Cardiac muscle cell (in vitro differentiated cells and primary cell): ENCODE data around the gene FGD3. TPM values are rescaled to one million over a fixed set of nuclear protein-coding genes. Genes with fewer than 3 reads are reported as not detected.

Source experiments
- DNase-seq, 2 donors: peaks; one replicate each; pipeline versions ENCODE4 v3.0.0 to v3.0.0-alpha.2; 2010 to 2017; ENCODE audit warnings: low read depth in 1 of 2, low spot score in 1 of 2
- H3K27ac ChIP-seq: fragments of 200-600 bp; sonication (generic); 2 replicates; pipeline ENCODE4 v1.5.1; 2016
- H3K27me3 ChIP-seq: fragments of 200-600 bp; sonication (generic); 2 replicates; pipeline ENCODE4 v1.6.0; 2016; ENCODE audit warnings: control low read depth
- H3K36me3 ChIP-seq: fragments of 200-600 bp; sonication (generic); 2 replicates; pipeline ENCODE4 v1.5.1; 2016; ENCODE audit warnings: control low read depth
- H3K4me1 ChIP-seq: fragments of 200-600 bp; sonication (generic); 2 replicates; pipeline ENCODE4 v1.8.1; 2017; ENCODE audit warnings: low read depth, mild to moderate bottlenecking, mixed run types
- H3K4me3 ChIP-seq: fragments of 200-600 bp; sonication (generic); 2 replicates; pipeline ENCODE4 v1.5.1; 2016; ENCODE audit warnings: mild to moderate bottlenecking
- H3K9me3 ChIP-seq: fragments of 200-600 bp; sonication (generic); 2 replicates; pipeline ENCODE4 v1.5.1; 2017; ENCODE audit warnings: low read depth, mild to moderate bottlenecking, control low read depth
- polyA plus RNA-seq: library from polyadenylated mRNA; unstranded; fragments of >200 nt; fragmentation: Nextera tagmentation; extraction: Ambion mirVana; gene quantifications from 2 replicates; pipeline ENCODE4 v1.2.1, GENCODE V29; 2016
- total RNA-seq: library from RNA; depleted of rRNA; stranded (reverse); fragments of >200 nt; gene quantifications from 2 replicates; pipeline ENCODE4 v1.2.3, GENCODE V29; 2016
- TF ChIP-seq, protein P1 (sequence below): IDR thresholded peaks from 2 replicates; pipeline ENCODE4 v1.5.1; 2012; ENCODE audit warnings: low read depth, mild to moderate bottlenecking, low read length

The FGD3 gene
- total and polyA plus RNA-seq, 2 experiments from 2014 or later: 0.18 TPM; not detected in 1

DNA sequence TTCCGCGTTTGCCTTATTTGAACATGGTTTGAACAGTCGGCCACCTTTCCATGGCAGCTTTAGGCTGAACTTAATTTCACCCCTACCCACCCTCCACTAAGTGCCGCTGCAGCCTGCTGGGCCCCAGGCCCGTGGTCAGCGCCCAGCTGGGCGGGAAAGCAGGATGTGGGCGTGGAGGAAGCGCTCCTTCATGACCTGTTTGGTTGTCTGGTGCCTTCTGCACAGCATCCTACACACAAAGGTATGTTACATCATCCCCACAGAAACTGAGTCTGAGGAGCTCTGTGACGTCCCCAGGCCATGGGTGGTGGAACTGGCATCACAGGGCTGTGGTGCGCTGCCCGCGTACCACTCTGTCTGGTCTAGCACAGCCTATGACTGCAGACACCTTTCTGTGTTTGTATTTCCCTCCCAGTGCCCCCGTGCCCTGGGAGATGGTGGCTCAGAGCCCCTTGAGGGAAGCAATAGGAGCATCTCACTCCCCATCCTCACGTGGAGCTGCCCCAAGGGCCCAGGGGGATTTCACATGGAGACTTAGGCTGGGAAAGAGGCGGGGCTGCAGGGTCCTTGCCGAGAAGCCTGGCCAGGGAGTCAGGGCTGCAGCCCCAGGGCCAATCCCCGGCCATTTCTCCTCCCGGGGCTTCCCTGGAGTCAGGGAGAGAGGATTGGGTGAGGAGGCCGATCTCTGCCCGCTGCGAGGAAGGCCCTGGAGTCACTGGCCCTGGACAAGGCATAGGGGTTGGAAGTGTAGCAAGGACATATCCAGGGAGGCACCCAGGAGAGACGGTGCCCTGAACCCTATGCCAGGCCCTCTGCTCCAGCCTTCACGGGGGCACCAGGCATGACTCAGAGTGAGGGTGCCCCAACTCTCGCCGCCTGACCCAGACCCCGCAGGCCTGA, 73.7 kb downstream of the FGD3 start:
- Histone ChIP-seq H3K27ac (no peak overlapping the region), H3K27me3 (no peaks in the 10 kb centered on the region), H3K4me1 (no peaks in the 10 kb centered on the region), H3K9me3 (no peaks in the 10 kb centered on the region), H3K4me3 (no peak overlapping the region), H3K36me3 (no peaks in the 10 kb centered on the region)
- DNase-seq: no peak
- TF ChIP-seq, protein P1, sequence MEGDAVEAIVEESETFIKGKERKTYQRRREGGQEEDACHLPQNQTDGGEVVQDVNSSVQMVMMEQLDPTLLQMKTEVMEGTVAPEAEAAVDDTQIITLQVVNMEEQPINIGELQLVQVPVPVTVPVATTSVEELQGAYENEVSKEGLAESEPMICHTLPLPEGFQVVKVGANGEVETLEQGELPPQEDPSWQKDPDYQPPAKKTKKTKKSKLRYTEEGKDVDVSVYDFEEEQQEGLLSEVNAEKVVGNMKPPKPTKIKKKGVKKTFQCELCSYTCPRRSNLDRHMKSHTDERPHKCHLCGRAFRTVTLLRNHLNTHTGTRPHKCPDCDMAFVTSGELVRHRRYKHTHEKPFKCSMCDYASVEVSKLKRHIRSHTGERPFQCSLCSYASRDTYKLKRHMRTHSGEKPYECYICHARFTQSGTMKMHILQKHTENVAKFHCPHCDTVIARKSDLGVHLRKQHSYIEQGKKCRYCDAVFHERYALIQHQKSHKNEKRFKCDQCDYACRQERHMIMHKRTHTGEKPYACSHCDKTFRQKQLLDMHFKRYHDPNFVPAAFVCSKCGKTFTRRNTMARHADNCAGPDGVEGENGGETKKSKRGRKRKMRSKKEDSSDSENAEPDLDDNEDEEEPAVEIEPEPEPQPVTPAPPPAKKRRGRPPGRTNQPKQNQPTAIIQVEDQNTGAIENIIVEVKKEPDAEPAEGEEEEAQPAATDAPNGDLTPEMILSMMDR: no peak

GRCh38 chr9:93022066-93022465, 74.7 kb downstream of the FGD3 start:
- H3K36me3 ChIP-seq: no peaks in the 10 kb centered on the region
- no peaks in the 10 kb centered on the region for H3K4me1 ChIP-seq
- no peaks in the 10 kb centered on the region for H3K27me3 ChIP-seq
- H3K27ac ChIP-seq: no peak overlapping the region
- no peaks in the 10 kb centered on the region for H3K9me3 ChIP-seq
- no peak overlapping the region for H3K4me3 ChIP-seq
- TF ChIP-seq, protein P1: no peak
- DNase-seq: no peak

- no peaks in the 10 kb centered on the region for H3K4me1 ChIP-seq
- DNase-seq: no peak
- no peaks in the 10 kb centered on the region for H3K9me3 ChIP-seq
- no peaks in the 10 kb centered on the region for H3K27me3 ChIP-seq
- TF ChIP-seq, protein P1: no peak
- no peak overlapping the region for H3K4me3 ChIP-seq
- no peaks in the 10 kb centered on the region for H3K36me3 ChIP-seq
- no peak overlapping the region for H3K27ac ChIP-seq
These were observed 75.6 kb downstream of the FGD3 start for GRCh38 chr9:93022721-93023520.

- Histone ChIP-seq H3K4me3 (no peak overlapping the region), H3K4me1 (no peaks in the 10 kb centered on the region), H3K27me3 (no peaks in the 10 kb centered on the region), H3K9me3 (no peaks in the 10 kb centered on the region), H3K27ac (no peak overlapping the region), H3K36me3 (no peaks in the 10 kb centered on the region)
- no peak for DNase-seq
- TF ChIP-seq, protein P1: no peak
These were observed 76.1 kb downstream of the FGD3 start for GRCh38 chr9:93023521-93023815.

DNA sequence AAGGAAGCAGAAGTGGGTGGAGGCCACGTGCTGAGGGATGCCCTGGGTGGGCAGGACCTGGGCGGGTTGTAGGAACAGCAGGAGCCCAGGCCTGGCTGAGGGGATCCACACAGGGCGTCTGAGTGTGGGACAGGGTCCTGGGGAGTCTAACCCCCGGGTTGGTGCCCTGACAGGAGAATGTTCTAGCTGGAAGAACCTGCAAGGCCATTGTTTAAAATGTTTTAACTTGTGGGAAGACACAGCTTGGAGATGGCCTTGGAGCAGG, 77.3 kb downstream of the FGD3 start:
- TF ChIP-seq, protein P1: no peak
- no peaks in the 10 kb centered on the region for H3K36me3 ChIP-seq
- H3K9me3 ChIP-seq: no peaks in the 10 kb centered on the region
- H3K4me3 ChIP-seq: no peak overlapping the region
- DNase-seq: no peak
- H3K27ac ChIP-seq: no peak overlapping the region
- no peaks in the 10 kb centered on the region for H3K27me3 ChIP-seq
- no peaks in the 10 kb centered on the region for H3K4me1 ChIP-seq
